ENCODE results near the gene FRMPD4. TPM values are rescaled to one million over a fixed set of nuclear protein-coding genes. Genes with fewer than 3 reads are reported as not detected.

FRMPD4 gene
- total RNA-seq, 1 donor from 2014 or later: 0.08 TPM

DNA sequence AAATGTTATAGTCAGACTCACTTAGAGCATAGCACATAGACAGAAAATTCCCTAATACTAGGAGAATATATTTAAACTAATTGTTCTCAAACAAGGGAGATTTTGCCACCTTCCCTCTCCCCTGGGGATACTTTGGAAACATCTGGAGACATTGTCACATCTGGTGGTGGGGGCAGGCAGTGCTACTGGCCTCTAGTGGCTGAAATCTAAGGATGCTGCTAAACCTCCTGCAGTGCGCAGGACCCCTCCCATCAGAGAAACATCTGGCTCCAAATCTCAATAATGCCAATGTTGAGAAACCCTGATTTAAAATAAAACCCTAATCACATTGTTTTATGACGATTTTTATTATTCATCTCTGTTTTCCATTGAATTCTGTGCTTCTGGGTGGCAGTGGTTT is 244.9 kb downstream of the FRMPD4 start:
- TF ChIP-seq, protein P1, sequence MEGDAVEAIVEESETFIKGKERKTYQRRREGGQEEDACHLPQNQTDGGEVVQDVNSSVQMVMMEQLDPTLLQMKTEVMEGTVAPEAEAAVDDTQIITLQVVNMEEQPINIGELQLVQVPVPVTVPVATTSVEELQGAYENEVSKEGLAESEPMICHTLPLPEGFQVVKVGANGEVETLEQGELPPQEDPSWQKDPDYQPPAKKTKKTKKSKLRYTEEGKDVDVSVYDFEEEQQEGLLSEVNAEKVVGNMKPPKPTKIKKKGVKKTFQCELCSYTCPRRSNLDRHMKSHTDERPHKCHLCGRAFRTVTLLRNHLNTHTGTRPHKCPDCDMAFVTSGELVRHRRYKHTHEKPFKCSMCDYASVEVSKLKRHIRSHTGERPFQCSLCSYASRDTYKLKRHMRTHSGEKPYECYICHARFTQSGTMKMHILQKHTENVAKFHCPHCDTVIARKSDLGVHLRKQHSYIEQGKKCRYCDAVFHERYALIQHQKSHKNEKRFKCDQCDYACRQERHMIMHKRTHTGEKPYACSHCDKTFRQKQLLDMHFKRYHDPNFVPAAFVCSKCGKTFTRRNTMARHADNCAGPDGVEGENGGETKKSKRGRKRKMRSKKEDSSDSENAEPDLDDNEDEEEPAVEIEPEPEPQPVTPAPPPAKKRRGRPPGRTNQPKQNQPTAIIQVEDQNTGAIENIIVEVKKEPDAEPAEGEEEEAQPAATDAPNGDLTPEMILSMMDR (IDR thresholded peaks at IDR 0.05; ENCODE audit: insufficient read depth, low read length, poor library complexity, severe bottlenecking): peak; percentile 37
- no peak for DNase-seq (ENCODE audit: low read depth)
- Histone ChIP-seq H3K27me3 (ENCODE audit: control insufficient read depth, insufficient read depth, low read length) (no peaks in the 10 kb centered on the region), H3K4me3 (ENCODE audit: low read depth, low read length) (no peak overlapping the region), H3K36me3 (ENCODE audit: control insufficient read depth, insufficient read depth, low read length) (no peaks in the 10 kb centered on the region)

GRCh38 chrX:12390301-12390700 is 252.0 kb downstream of the FRMPD4 start:
- H3K4me3 ChIP-seq (ENCODE audit: low read depth, low read length): no peak overlapping the region
- no peaks in the 10 kb centered on the region for H3K27me3 ChIP-seq (ENCODE audit: control insufficient read depth, insufficient read depth, low read length)
- no peak for DNase-seq (ENCODE audit: low read depth)
- TF ChIP-seq, protein P1 (IDR thresholded peaks at IDR 0.05; ENCODE audit: insufficient read depth, low read length, poor library complexity, severe bottlenecking): no peak
- H3K36me3 ChIP-seq (ENCODE audit: control insufficient read depth, insufficient read depth, low read length): no peaks in the 10 kb centered on the region

DNA sequence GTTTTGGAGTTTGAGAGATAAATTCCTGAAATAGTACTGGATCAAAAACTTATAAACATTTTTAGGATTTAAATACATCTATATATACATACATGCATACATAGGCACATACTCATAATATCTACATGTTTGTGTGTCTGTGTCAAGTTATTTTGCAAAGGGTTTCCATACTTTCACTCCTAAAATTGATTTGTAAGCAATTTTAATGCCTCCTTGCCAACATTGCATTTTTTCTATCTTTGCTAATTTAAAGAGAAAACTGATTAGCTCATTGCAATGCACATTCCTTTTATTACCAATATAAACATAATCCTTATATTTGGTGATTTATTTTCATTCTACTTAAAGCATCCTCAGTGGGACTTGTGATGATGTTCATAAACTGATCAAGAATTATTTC is 258.3 kb downstream of the FRMPD4 start:
- no peaks in the 10 kb centered on the region for H3K27me3 ChIP-seq (ENCODE audit: control insufficient read depth, insufficient read depth, low read length)

DNA sequence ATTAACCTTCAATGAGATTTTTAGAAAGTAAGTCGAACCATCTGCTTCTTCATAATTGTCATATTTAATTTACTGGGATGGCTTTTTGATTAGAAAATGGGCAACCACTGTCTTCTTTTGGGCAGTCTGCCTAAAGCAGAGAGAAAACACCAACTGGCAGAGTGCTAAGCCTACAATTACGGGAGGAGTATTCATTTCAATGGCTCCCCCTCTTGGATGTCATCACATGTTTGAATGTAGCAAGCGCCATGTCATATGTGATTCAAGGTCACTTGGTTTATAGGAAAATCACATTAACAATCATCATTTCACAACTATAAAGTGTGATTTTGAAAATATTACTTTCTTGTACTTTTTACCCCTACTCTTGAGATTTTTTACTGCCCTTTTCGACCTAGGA is 261.9 kb downstream of the FRMPD4 start:
- no peak for DNase-seq (ENCODE audit: low read depth)
- H3K27me3 ChIP-seq (ENCODE audit: control insufficient read depth, insufficient read depth, low read length): no peaks in the 10 kb centered on the region
- H3K4me3 ChIP-seq (ENCODE audit: low read depth, low read length): no peak overlapping the region
- TF ChIP-seq, protein P1 (IDR thresholded peaks at IDR 0.05; ENCODE audit: insufficient read depth, low read length, poor library complexity, severe bottlenecking): no peak
- H3K36me3 ChIP-seq (ENCODE audit: control insufficient read depth, insufficient read depth, low read length): no peaks in the 10 kb centered on the region

More for the DNA sequence above, 258.3 kb downstream of the FRMPD4 start:
- H3K36me3 ChIP-seq (ENCODE audit: control insufficient read depth, insufficient read depth, low read length): no peaks in the 10 kb centered on the region
- DNase-seq (ENCODE audit: low read depth): no peak
- H3K4me3 ChIP-seq (ENCODE audit: low read depth, low read length): no peak overlapping the region
- TF ChIP-seq, protein P1 (IDR thresholded peaks at IDR 0.05; ENCODE audit: insufficient read depth, low read length, poor library complexity, severe bottlenecking): no peak

DNA sequence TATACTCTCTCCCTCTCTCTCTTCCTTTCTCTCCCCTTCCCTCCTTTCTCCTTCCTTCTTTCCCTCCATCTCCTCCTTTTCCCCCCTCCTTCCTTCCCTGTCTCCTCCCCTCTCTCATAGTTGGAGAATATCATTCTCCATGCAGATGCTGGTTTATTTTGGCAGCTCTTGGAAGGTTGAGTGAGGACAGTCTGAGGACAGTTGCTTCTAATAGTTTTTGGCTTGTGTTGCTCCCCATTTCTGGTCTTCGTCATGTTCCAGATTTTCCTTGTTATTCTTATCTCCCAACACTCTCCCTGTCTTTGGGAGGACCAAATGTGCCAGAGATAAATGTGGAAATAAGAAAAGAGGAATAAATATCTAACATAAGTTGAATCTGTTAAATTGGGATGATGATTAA is 263.0 kb downstream of the FRMPD4 start:
- H3K36me3 ChIP-seq (ENCODE audit: control insufficient read depth, insufficient read depth, low read length): no peaks in the 10 kb centered on the region
- no peak overlapping the region for H3K4me3 ChIP-seq (ENCODE audit: low read depth, low read length)
- no peaks in the 10 kb centered on the region for H3K27me3 ChIP-seq (ENCODE audit: control insufficient read depth, insufficient read depth, low read length)
- DNase-seq (ENCODE audit: low read depth): no peak
- TF ChIP-seq, protein P1 (IDR thresholded peaks at IDR 0.05; ENCODE audit: insufficient read depth, low read length, poor library complexity, severe bottlenecking): no peak

GRCh38 chrX:12403474-12404082 is 265.3 kb downstream of the FRMPD4 start:
- Histone ChIP-seq H3K27me3 (ENCODE audit: control insufficient read depth, insufficient read depth, low read length) (no peaks in the 10 kb centered on the region), H3K4me3 (ENCODE audit: low read depth, low read length) (no peak overlapping the region), H3K36me3 (ENCODE audit: control insufficient read depth, insufficient read depth, low read length) (no peaks in the 10 kb centered on the region)
- no peak for DNase-seq (ENCODE audit: low read depth)
- TF ChIP-seq, protein P1 (IDR thresholded peaks at IDR 0.05; ENCODE audit: insufficient read depth, low read length, poor library complexity, severe bottlenecking): no peak

Measured in kidney epithelial cell (primary cell).